KMS-11 (cell line): ENCODE data around the gene TADA1.

Experiments
- H2AFZ ChIP-seq: fragments of 200-600 bp; sonication (generic); 2 replicates; pipeline ENCODE4 v1.6.1; 2016; ENCODE audit warnings: antibody characterized with exemption, mixed run types, low read depth
- H3K27ac ChIP-seq: fragments of 200-600 bp; sonication (generic); 2 replicates; pipeline ENCODE4 v1.6.1; 2016; ENCODE audit warnings: mild to moderate bottlenecking, mixed run types
- H3K27me3 ChIP-seq: fragments of 200-600 bp; sonication (generic); 2 replicates; pipeline ENCODE4 v1.6.1; 2017; ENCODE audit warnings: mild to moderate bottlenecking, low read depth, mixed run types, moderate library complexity; ENCODE audit not compliant: insufficient read depth
- H3K36me3 ChIP-seq: fragments of 200-600 bp; sonication (generic); 2 replicates; pipeline ENCODE4 v1.6.1; 2017; ENCODE audit warnings: mild to moderate bottlenecking, mixed run types; ENCODE audit not compliant: insufficient read depth
- H3K4me1 ChIP-seq: fragments of 200-600 bp; sonication (generic); 2 replicates; pipeline ENCODE4 v1.6.1; 2016; ENCODE audit warnings: mild to moderate bottlenecking, low read depth, mixed run types; ENCODE audit not compliant: poor library complexity, severe bottlenecking
- H3K4me2 ChIP-seq: fragments of 200-600 bp; sonication (generic); 2 replicates; pipeline ENCODE4 v1.7.0; 2016; ENCODE audit warnings: mild to moderate bottlenecking, mixed run types
- H3K4me3 ChIP-seq: fragments of 200-600 bp; sonication (generic); IDR thresholded peaks from 2 replicates; pipeline ENCODE4 v1.6.1; 2017; ENCODE audit warnings: low read depth, low read length, mixed read lengths; ENCODE audit not compliant: insufficient read depth
- H3K79me2 ChIP-seq: fragments of 200-600 bp; sonication (generic); 2 replicates; pipeline ENCODE4 v1.6.1; 2016; ENCODE audit warnings: low read depth, mixed run types; ENCODE audit not compliant: insufficient read depth
- H3K9ac ChIP-seq: fragments of 200-600 bp; sonication (generic); 2 replicates; pipeline ENCODE4 v1.6.1; 2016; ENCODE audit warnings: mild to moderate bottlenecking, mixed run types
- H4K20me1 ChIP-seq: fragments of 200-600 bp; sonication (generic); 2 replicates; pipeline ENCODE4 v1.6.1; 2016; ENCODE audit warnings: mild to moderate bottlenecking, mixed run types; ENCODE audit not compliant: insufficient read depth
- CTCF ChIP-seq: fragments of 200-600 bp; sonication (generic); conservative IDR thresholded peaks from 2 replicates; pipeline ENCODE4 v1.6.1; 2017; ENCODE audit warnings: low read depth, mild to moderate bottlenecking, antibody characterized with exemption, low read length, moderate library complexity, mixed read lengths

Gene TADA1

GRCh38 chr1:166874464-166874863, 1.6 kb downstream of the TADA1 start:
- no peaks in the 10 kb centered on the region for H4K20me1 ChIP-seq
- no peak overlapping the region for H3K4me3 ChIP-seq
- H3K79me2 ChIP-seq: peaks cover 59% of the 10 kb centered on the region
- no peak overlapping the region for H3K27ac ChIP-seq
- peaks cover 64% of the 10 kb centered on the region for H3K4me1 ChIP-seq
- H3K9ac ChIP-seq: no peak overlapping the region
- no peaks in the 10 kb centered on the region for H3K27me3 ChIP-seq
- no peak for TF ChIP-seq CTCF
- peak overlapping the region; percentile 96 for H3K4me2 ChIP-seq
- no peaks in the 10 kb centered on the region for H3K36me3 ChIP-seq
- H2AFZ ChIP-seq: no peak overlapping the region

DNA sequence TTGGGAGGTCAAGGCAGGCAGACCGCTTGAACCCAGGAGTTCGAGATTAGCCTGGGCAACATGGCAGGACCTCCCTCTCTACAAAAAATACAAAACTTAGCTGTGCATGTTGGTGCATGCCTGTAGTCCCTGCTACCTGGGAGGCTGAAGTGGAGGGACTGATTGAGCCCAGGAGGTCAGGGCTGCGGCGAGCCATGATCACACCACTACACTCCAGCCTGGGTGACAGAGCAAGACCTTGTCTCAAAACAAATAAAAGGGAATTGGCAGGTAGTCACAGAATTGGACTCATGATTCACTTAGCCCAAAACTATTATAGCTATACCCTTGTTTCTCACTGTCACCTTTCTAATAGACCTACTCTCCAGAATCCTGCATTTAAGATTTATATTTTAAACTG, 5.5 kb downstream of the TADA1 start:
- peaks cover 82% of the 10 kb centered on the region for H3K79me2 ChIP-seq
- H3K27me3 ChIP-seq: no peaks in the 10 kb centered on the region
- H2AFZ ChIP-seq: no peak overlapping the region
- H3K4me1 ChIP-seq: peaks cover 82% of the 10 kb centered on the region
- no peak for TF ChIP-seq CTCF
- H3K36me3 ChIP-seq: peaks cover 4% of the 10 kb centered on the region; the same call in 1 of the 2 replicates
- peak overlapping the region; percentile 27 for H3K4me3 ChIP-seq
- H3K9ac ChIP-seq: no peak overlapping the region
- peak overlapping the region; percentile 60 for H3K27ac ChIP-seq
- no peaks in the 10 kb centered on the region for H4K20me1 ChIP-seq
- H3K4me2 ChIP-seq: peak overlapping the region; percentile 75

DNA sequence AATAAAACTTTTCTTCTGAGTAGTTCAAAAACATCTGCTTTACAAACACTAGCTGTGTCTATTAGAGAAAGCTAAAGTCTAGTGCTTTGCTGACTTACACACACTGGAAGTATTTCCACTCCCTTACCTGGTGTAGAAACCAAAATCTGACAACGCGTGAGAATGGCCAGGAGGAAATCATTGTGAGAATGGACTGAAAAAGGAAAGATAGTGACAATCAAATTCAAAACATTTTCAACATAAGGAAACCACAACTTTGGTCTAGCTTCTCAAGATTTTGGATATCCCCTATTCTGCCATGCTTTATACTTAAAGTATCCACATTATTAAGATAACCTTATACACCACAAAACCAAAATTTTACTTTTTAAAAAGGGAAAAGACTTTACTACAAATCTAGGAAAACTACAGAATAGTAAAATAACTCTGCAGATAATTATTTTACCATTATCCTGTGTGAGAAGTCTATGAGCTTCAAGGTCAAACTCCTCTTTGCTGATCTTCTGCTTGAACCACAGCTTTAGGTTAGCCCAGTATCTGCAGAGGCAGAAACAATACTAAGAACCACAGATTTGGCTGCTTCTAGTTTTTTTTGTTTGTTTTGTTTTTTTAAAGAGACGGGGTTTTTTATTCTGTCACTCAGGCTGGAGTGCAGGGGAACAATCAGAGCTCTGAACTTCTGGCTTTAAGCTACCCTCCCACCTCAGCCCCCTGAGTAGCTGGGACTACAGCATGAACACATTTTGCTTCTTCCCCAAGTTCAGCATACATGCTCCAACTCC, 6.6 kb downstream of the TADA1 start:
- no peaks in the 10 kb centered on the region for H3K27me3 ChIP-seq
- peak overlapping the region; percentile 60 for H3K27ac ChIP-seq
- peaks cover 4% of the 10 kb centered on the region; the same call in 1 of the 2 replicates for H3K36me3 ChIP-seq
- H2AFZ ChIP-seq: no peak overlapping the region
- no peak overlapping the region for H3K4me3 ChIP-seq
- peak overlapping the region; percentile 75 for H3K4me2 ChIP-seq
- no peaks in the 10 kb centered on the region for H4K20me1 ChIP-seq
- H3K9ac ChIP-seq: peak overlapping the region; percentile 9; the same call in 1 of the 2 replicates
- H3K79me2 ChIP-seq: peaks cover 71% of the 10 kb centered on the region
- peaks cover 73% of the 10 kb centered on the region for H3K4me1 ChIP-seq
- no peak for TF ChIP-seq CTCF

GRCh38 chr1:166868639-166869038, 7.4 kb downstream of the TADA1 start:
- H3K36me3 ChIP-seq: peaks cover 4% of the 10 kb centered on the region; the same call in 1 of the 2 replicates
- peaks cover 62% of the 10 kb centered on the region for H3K79me2 ChIP-seq
- H3K9ac ChIP-seq: peak overlapping the region; percentile 6; the same call in 1 of the 2 replicates
- no peak overlapping the region for H3K4me3 ChIP-seq
- no peak for TF ChIP-seq CTCF
- peak overlapping the region; percentile 75 for H3K4me2 ChIP-seq
- no peak overlapping the region for H2AFZ ChIP-seq
- H3K27me3 ChIP-seq: no peaks in the 10 kb centered on the region
- peaks cover 64% of the 10 kb centered on the region for H3K4me1 ChIP-seq
- H3K27ac ChIP-seq: peak overlapping the region; percentile 60
- no peaks in the 10 kb centered on the region for H4K20me1 ChIP-seq
